ENCODE data around the gene CA10.

DNA sequence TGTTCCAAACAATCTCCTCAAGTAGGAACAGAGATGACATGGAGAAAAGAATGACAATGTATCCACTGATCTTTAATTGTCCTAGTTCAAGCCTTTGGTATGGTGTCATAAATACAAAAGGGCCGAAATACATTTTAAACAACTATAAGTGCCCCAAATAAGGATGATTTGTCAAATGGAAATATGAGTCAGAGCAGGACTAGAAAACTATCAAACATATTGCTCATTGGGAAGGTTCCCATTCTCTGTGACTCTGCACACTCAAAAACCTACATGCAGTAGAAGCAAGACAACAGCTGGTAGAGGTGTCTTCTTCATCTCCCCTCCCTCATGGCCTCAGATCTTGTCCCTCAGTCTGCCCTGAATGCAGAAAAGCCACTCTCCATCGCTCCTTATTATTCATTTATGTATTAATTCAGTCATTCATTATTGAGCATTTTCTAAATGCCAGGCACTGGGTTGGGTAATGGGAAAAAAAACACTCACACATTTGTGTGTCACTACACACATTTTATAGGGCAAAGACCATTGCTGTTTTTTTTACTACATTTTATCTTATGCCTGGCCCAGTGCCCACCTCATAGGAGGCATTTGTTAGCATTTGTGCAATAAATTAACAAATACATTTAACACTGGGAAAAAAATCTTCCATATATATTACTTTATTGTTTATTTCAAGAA is 10.1 kb downstream of the CA10 start:
- no peak for TF ChIP-seq EZH2 (IDR thresholded peaks at IDR 0.05; ENCODE audit: borderline replicate concordance, low read depth, low read length, poor library complexity, severe bottlenecking)
- TF ChIP-seq, protein P1, sequence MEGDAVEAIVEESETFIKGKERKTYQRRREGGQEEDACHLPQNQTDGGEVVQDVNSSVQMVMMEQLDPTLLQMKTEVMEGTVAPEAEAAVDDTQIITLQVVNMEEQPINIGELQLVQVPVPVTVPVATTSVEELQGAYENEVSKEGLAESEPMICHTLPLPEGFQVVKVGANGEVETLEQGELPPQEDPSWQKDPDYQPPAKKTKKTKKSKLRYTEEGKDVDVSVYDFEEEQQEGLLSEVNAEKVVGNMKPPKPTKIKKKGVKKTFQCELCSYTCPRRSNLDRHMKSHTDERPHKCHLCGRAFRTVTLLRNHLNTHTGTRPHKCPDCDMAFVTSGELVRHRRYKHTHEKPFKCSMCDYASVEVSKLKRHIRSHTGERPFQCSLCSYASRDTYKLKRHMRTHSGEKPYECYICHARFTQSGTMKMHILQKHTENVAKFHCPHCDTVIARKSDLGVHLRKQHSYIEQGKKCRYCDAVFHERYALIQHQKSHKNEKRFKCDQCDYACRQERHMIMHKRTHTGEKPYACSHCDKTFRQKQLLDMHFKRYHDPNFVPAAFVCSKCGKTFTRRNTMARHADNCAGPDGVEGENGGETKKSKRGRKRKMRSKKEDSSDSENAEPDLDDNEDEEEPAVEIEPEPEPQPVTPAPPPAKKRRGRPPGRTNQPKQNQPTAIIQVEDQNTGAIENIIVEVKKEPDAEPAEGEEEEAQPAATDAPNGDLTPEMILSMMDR (conservative IDR thresholded peaks at IDR 0.05; ENCODE audit: low read depth, low read length): no peak

Measured in A673 (cell line).